DOHH2 (cell line): ENCODE measurements around the gene N4BP2L2.

Experiments
- H3F3A ChIP-seq: fragments of 200-600 bp; sonication (generic), shearing (Covaris generic); 2 replicates; pipeline ENCODE4 v1.6.0; 2016; ENCODE audit warnings: antibody characterized with exemption, mild to moderate bottlenecking; ENCODE audit not compliant: control insufficient read depth, insufficient read depth
- H3K27ac ChIP-seq: fragments of 200-600 bp; sonication (generic); 2 replicates; pipeline ENCODE4 v1.5.1; 2014; ENCODE audit warnings: low read depth, mild to moderate bottlenecking, low read length, moderate library complexity
- H3K27me3 ChIP-seq: fragments of 200-600 bp; sonication (generic); 2 replicates; pipeline ENCODE4 v1.6.1; 2014; ENCODE audit warnings: mild to moderate bottlenecking, low read length, mixed read lengths; ENCODE audit not compliant: control insufficient read depth
- H3K36me3 ChIP-seq: fragments of 200-600 bp; sonication (generic); 2 replicates; pipeline ENCODE4 v1.6.1; 2014; ENCODE audit warnings: mild to moderate bottlenecking, low read length, moderate library complexity, mixed read lengths; ENCODE audit not compliant: control insufficient read depth
- H3K4me1 ChIP-seq: fragments of 200-600 bp; sonication (generic); 2 replicates; pipeline ENCODE4 v1.6.1; 2014; ENCODE audit warnings: mild to moderate bottlenecking, low read length, mixed read lengths; ENCODE audit not compliant: control insufficient read depth
- H3K4me2 ChIP-seq: fragments of 200-600 bp; sonication (generic); 2 replicates; pipeline ENCODE4 v1.6.0; 2014; ENCODE audit warnings: mild to moderate bottlenecking, low read length, moderate library complexity
- H3K4me3 ChIP-seq: fragments of 200-600 bp; sonication (generic); 2 replicates; pipeline ENCODE4 v1.5.1; 2014; ENCODE audit warnings: mild to moderate bottlenecking, low read length, mixed read lengths
- H3K79me2 ChIP-seq: fragments of 200-600 bp; sonication (generic); 2 replicates; pipeline ENCODE4 v1.6.1; 2014; ENCODE audit warnings: mild to moderate bottlenecking, low read length, mixed read lengths; ENCODE audit not compliant: control insufficient read depth
- H3K9me2 ChIP-seq: fragments of 200-600 bp; sonication (generic); replicated peaks from 2 replicates; pipeline ENCODE4 v1.6.1; 2014; ENCODE audit warnings: mild to moderate bottlenecking, low read length, mixed read lengths; ENCODE audit not compliant: control insufficient read depth
- H3K9me3 ChIP-seq: fragments of 200-600 bp; sonication (generic); 2 replicates; pipeline ENCODE4 v1.6.1; 2014; ENCODE audit warnings: antibody characterized with exemption, low read length, mixed read lengths; ENCODE audit not compliant: control insufficient read depth, insufficient read depth
- H4K20me1 ChIP-seq: fragments of 200-600 bp; sonication (generic); 2 replicates; pipeline ENCODE4 v1.6.0; 2014; ENCODE audit warnings: low read depth, mild to moderate bottlenecking, antibody characterized with exemption, low read length, moderate library complexity; ENCODE audit not compliant: control insufficient read depth, insufficient read depth
- CTCF ChIP-seq: fragments of 200-600 bp; sonication (generic); IDR thresholded peaks from one replicate; pipeline ENCODE4 v1.5.1; 2014; ENCODE audit warnings: antibody characterized with exemption, mild to moderate bottlenecking, low read depth, low read length; ENCODE audit not compliant: poor library complexity, severe bottlenecking
- EZH2phosphoT487 ChIP-seq: fragments of 200-600 bp; sonication (generic); IDR thresholded peaks from 2 replicates; pipeline ENCODE4 v1.6.1; 2017; ENCODE audit warnings: borderline replicate concordance, mild to moderate bottlenecking, antibody characterized with exemption, low read length, moderate library complexity, mixed read lengths

The N4BP2L2 gene

GRCh38 chr13:32545083-32545482 is 6.5 kb upstream of the N4BP2L2 start:
- H3K9me3 ChIP-seq, result no peaks in the 10 kb centered on the region
- TF ChIP-seq CTCF (no peak), EZH2phosphoT487 (no peak)
- H3K9me2 ChIP-seq, result no peaks in the 10 kb centered on the region
- no peaks in the 10 kb centered on the region for H3F3A ChIP-seq
- H3K27me3 ChIP-seq, result peaks cover 5% of the 10 kb centered on the region; the same call in 1 of the 2 replicates
- peaks cover 4% of the 10 kb centered on the region for H3K4me1 ChIP-seq
- no peak overlapping the region for H3K4me3 ChIP-seq
- H3K27ac ChIP-seq, result no peak overlapping the region
- H3K79me2 ChIP-seq, result no peaks in the 10 kb centered on the region
- no peaks in the 10 kb centered on the region for H4K20me1 ChIP-seq
- H3K4me2 ChIP-seq, result no peak overlapping the region
- no peaks in the 10 kb centered on the region for H3K36me3 ChIP-seq

GRCh38 chr13:32542221-32542620 is 3.6 kb upstream of the N4BP2L2 start:
- TF ChIP-seq EZH2phosphoT487, result no peak
- TF ChIP-seq CTCF, result no peak
- H3K27me3 ChIP-seq, result 0 out of 2 replicates have a peak, but pooled peaks cover 5% of the 10 kb centered on the region
- H4K20me1 ChIP-seq, result no peaks in the 10 kb centered on the region
- no peaks in the 10 kb centered on the region for H3K9me3 ChIP-seq
- no peak overlapping the region for H3K4me2 ChIP-seq
- peaks cover 5% of the 10 kb centered on the region; the same call in 1 of the 2 replicates for H3K36me3 ChIP-seq
- H3K27ac ChIP-seq, result no peak overlapping the region
- H3F3A ChIP-seq, result no peaks in the 10 kb centered on the region
- H3K4me3 ChIP-seq, result no peak overlapping the region
- H3K79me2 ChIP-seq, result peaks cover 13% of the 10 kb centered on the region
- H3K4me1 ChIP-seq, result peaks cover 16% of the 10 kb centered on the region
- H3K9me2 ChIP-seq, result no peaks in the 10 kb centered on the region

DNA sequence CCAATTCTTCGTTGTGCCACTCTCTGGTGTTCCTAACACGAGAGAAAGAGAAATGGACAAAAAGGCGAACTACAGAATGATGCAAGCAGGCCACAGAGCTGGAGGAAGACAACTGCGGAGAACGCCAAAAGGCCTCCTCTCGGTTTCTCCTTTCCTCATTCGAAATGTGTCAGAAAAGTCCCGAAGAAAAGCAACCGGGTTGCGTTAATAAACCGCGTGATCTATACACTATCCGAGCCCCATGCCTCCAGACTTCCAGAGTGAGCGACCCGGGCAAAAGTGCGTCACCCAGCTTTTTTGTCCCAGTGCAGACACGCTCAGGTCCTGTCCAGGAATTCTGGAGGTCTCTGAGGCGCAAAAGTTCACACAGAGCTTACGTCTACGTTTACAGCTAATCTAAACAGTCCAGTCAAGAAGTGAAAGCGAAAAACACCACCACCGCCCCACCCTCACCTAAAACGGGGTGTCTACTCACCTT is 413 bp downstream of the N4BP2L2 start:
- Histone ChIP-seq H3K4me2 (peak overlapping the region; percentile 84), H3K27me3 (no peaks in the 10 kb centered on the region), H3F3A (no peaks in the 10 kb centered on the region), H4K20me1 (no peaks in the 10 kb centered on the region), H3K27ac (peak overlapping the region; percentile 34), H3K4me1 (peaks cover 12% of the 10 kb centered on the region), H3K9me2 (no peaks in the 10 kb centered on the region), H3K9me3 (no peaks in the 10 kb centered on the region), H3K36me3 (peaks cover 32% of the 10 kb centered on the region), H3K4me3 (peak overlapping the region; percentile 91), H3K79me2 (peaks cover 43% of the 10 kb centered on the region)
- TF ChIP-seq CTCF, result no peak
- no peak for TF ChIP-seq EZH2phosphoT487
